Articular chondrocyte of knee joint (primary cell): Measurements from ENCODE around the gene CLDND2. TPM values are rescaled to one million over a fixed set of nuclear protein-coding genes. Genes with fewer than 3 reads are reported as not detected.

ENCODE experiments used
- total RNA-seq: library from RNA; depleted of rRNA; stranded (reverse); fragments of >200 nt; gene quantifications from 2 replicates; pipeline ENCODE4 v1.2.3, GENCODE V29; 2012

The CLDND2 gene
- not detected in 2 replicates for total RNA-seq

GRCh38 chr19:51368366-51369282 is at the start of gene CLDND2:
CLDND2 (minus strand) TSS chr19:51369003; CDS start chr19:51368577, 426 bp downstream.

GRCh38 chr19:51417107-51417809 is 48.5 kb upstream of the CLDND2 start, which contains the start of gene SIGLEC10:
SIGLEC10 (minus strand) TSS chr19:51417642; CDS start chr19:51417581, 61 bp downstream.

GRCh38 chr19:51387924-51388389 is 19.2 kb upstream of the CLDND2 start, which contains the start of gene LIM2:
LIM2 (minus strand) TSS chr19:51387974; CDS start chr19:51387443, 531 bp downstream.

GRCh38 chr19:51372649-51373504 is 4.1 kb upstream of the CLDND2 start, which contains the start of gene NKG7:
NKG7 (minus strand) TSS chr19:51372654; CDS start chr19:51372535, 119 bp downstream.

GRCh38 chr19:51365965-51366388 is 2.8 kb downstream of the CLDND2 start, which contains the start of gene ETFB:
ETFB (minus strand) TSS chr19:51366388; CDS start chr19:51366326, 62 bp downstream.

GRCh38 chr19:51341976-51342580 is 26.7 kb downstream of the CLDND2 start, which contains the start of gene VSIG10L:
VSIG10L (minus strand) TSS chr19:51342139; CDS start chr19:51342124, 15 bp downstream.

Other genes with a start within 250 kb of the CLDND2 start
- not detected in 2 replicates for gene SIGLEC9, start 244.1 kb downstream of the CLDND2 start, total RNA-seq
- gene SIGLEC7, start 226.7 kb downstream of the CLDND2 start, total RNA-seq = not detected in 2 replicates
- gene CD33, start 143.9 kb downstream of the CLDND2 start, total RNA-seq = not detected in 2 replicates
- gene SIGLECL1, start 117.9 kb downstream of the CLDND2 start, total RNA-seq = not detected in 2 replicates
- under 0.01 TPM in 1 of 2 replicates, not detected in the other for gene IGLON5, start 57.4 kb downstream of the CLDND2 start, total RNA-seq
- 0.52 and 0.97 TPM in 2 replicates for gene VSIG10L, start 26.9 kb downstream of the CLDND2 start, total RNA-seq
- 84.9 and 86.9 TPM in 2 replicates for gene ETFB, start 2.6 kb downstream of the CLDND2 start, total RNA-seq
- not detected in 2 replicates for gene NKG7, start 3.7 kb upstream of the CLDND2 start, total RNA-seq
- not detected in 2 replicates for gene LIM2, start 19.0 kb upstream of the CLDND2 start, total RNA-seq
- not detected in 2 replicates for gene C19orf84, start 21.6 kb upstream of the CLDND2 start, total RNA-seq
- not detected in 2 replicates for gene SIGLEC10, start 48.6 kb upstream of the CLDND2 start, total RNA-seq
- gene SIGLEC8, start 89.5 kb upstream of the CLDND2 start, total RNA-seq = not detected in 2 replicates
- gene CEACAM18, start 109.5 kb upstream of the CLDND2 start, total RNA-seq = not detected in 2 replicates
- gene SIGLEC12, start 132.8 kb upstream of the CLDND2 start, total RNA-seq = not detected in 2 replicates
- gene SIGLEC6, start 162.7 kb upstream of the CLDND2 start, total RNA-seq = not detected in 2 replicates
- gene ZNF175, start 202.3 kb upstream of the CLDND2 start, total RNA-seq = 12.2 and 16.4 TPM in 2 replicates